Muscle of leg (tissue), 16 donors: ENCODE data around the gene KNG1. TPM values are rescaled to one million over a fixed set of nuclear protein-coding genes. Genes with fewer than 3 reads are reported as not detected.

Source experiments
- DNase-seq: peaks from one replicate; pipeline ENCODE4 v3.0.0; 2013
- H3K27ac ChIP-seq: one replicate; pipeline ENCODE4 v1.5.1; 2013; ENCODE audit warnings: mild to moderate bottlenecking, low read length, control low read depth
- H3K27me3 ChIP-seq: one replicate; pipeline ENCODE4 v1.6.1; 2013; ENCODE audit warnings: low read length; ENCODE audit not compliant: control insufficient read depth, insufficient read depth
- H3K36me3 ChIP-seq: one replicate; pipeline ENCODE4 v1.6.1; 2013; ENCODE audit warnings: low read length; ENCODE audit not compliant: control insufficient read depth, insufficient read depth
- H3K4me1 ChIP-seq: one replicate; pipeline ENCODE4 v1.6.1; 2013; ENCODE audit warnings: low read length; ENCODE audit not compliant: control insufficient read depth, insufficient read depth
- H3K4me3 ChIP-seq: one replicate; pipeline ENCODE4 v1.5.1; 2013; ENCODE audit warnings: low read length, control low read depth
- H3K9me3 ChIP-seq: replicated peaks from 2 replicates; pipeline ENCODE4 v1.6.1; 2013; ENCODE audit warnings: low read depth, low read length; ENCODE audit not compliant: control insufficient read depth
- WGBS: methylation state at CpG from one replicate; pipeline ENCODE4 v1.1.5; 2013; ENCODE audit warnings: missing lambda C conversion rate; ENCODE audit not compliant: insufficient coverage; 5-methylcytosine and 5-hydroxymethylcytosine counted together
- long read RNA-seq, 11 donors: transcript quantifications; one replicate each; lab custom pipeline, GENCODE V29; 2026
- polyA plus RNA-seq, 8 donors: library from polyadenylated mRNA; unstranded; fragments of 120-200 nt; gene quantifications; one replicate each; pipeline versions ENCODE4 v1.2.1 to v1.2.3, GENCODE V29; 2013; ENCODE audit warnings: inconsistent platforms in 1 of 8, low replicate concordance in 1 of 8; ENCODE audit not compliant: insufficient read length in 8 of 8, insufficient read depth in 1 of 8
- total RNA-seq: library from RNA; stranded (reverse); fragments of 120-200 nt; gene quantifications from one replicate; pipeline ENCODE4 v1.2.4, GENCODE V29; 2013

Gene KNG1
- 0.13 TPM for total RNA-seq
- polyA plus RNA-seq: 1 to 10 TPM in 1 of 8 donors, under 1 TPM in 3, not detected in 4; 0.05 to 1.5 (median 0.59) TPM
- long read RNA-seq, donor 1: 0 reads
- long read RNA-seq, donor 2: 0 reads
- long read RNA-seq, donor 3: 0 reads
- long read RNA-seq, donor 4: 0 reads
- long read RNA-seq, donor 5: 0 reads
- long read RNA-seq, donor 6: 0 reads
- long read RNA-seq, donor 7: 0 reads
- long read RNA-seq, donor 8: 0 reads
- long read RNA-seq, donor 9, partial matches to known transcripts: 0 of 1 reads
- long read RNA-seq, donor 9, other reads (novel, unspliced or antisense): 0 of 1 reads
- long read RNA-seq, donor 10: 0 reads
- long read RNA-seq, donor 11: 0 reads

- Histone ChIP-seq H3K27me3 (no peaks in the 10 kb centered on the region), H3K4me1 (no peaks in the 10 kb centered on the region), H3K36me3 (no peaks in the 10 kb centered on the region), H3K4me3 (no peak within 1 kb of the TSS), H3K9me3 (no peaks in the 10 kb centered on the region), H3K27ac (no peak within 1 kb of the TSS)
- 70% methylated on average over 2 of the region's 3 CpGs for WGBS
- DNase-seq: no peak
These were observed at the start of gene KNG1 for GRCh38 chr3:186717039-186717457. KNG1 (plus strand) TSS chr3:186717359; CDS start chr3:186717543, 184 bp downstream.

GRCh38 chr3:186668426-186668825 lies 48.7 kb upstream of the KNG1 start:
- Histone ChIP-seq H3K36me3 (no peaks in the 10 kb centered on the region), H3K4me3 (no peak overlapping the region), H3K9me3 (no peaks in the 10 kb centered on the region), H3K27me3 (peaks cover 3% of the 10 kb centered on the region), H3K27ac (no peak overlapping the region), H3K4me1 (no peaks in the 10 kb centered on the region)
- WGBS: 67% methylated on average over 1 of the region's 6 CpGs
- DNase-seq: no peak

- no peak overlapping the region for H3K27ac ChIP-seq
These were observed 47.6 kb upstream of the KNG1 start for GRCh38 chr3:186669378-186670084.

GRCh38 chr3:186670155-186670554 lies 47.0 kb upstream of the KNG1 start:
- H3K4me1 ChIP-seq: no peaks in the 10 kb centered on the region
- H3K9me3 ChIP-seq: no peaks in the 10 kb centered on the region
- no peaks in the 10 kb centered on the region for H3K27me3 ChIP-seq
- H3K27ac ChIP-seq: no peak overlapping the region
- no peak overlapping the region for H3K4me3 ChIP-seq
- DNase-seq: no peak
- no peaks in the 10 kb centered on the region for H3K36me3 ChIP-seq

More at GRCh38 chr3:186669378-186670084, 47.6 kb upstream of the KNG1 start:
- DNase-seq: no peak
- Histone ChIP-seq H3K4me1 (no peaks in the 10 kb centered on the region), H3K27me3 (peaks cover 2% of the 10 kb centered on the region), H3K9me3 (no peaks in the 10 kb centered on the region), H3K4me3 (no peak overlapping the region), H3K36me3 (no peaks in the 10 kb centered on the region)
- 60% methylated on average over 1 of the region's 2 CpGs for WGBS

GRCh38 chr3:186671051-186671450 lies 46.1 kb upstream of the KNG1 start:
- Histone ChIP-seq H3K27me3 (no peaks in the 10 kb centered on the region), H3K27ac (no peak overlapping the region), H3K4me1 (no peaks in the 10 kb centered on the region), H3K9me3 (no peaks in the 10 kb centered on the region), H3K36me3 (no peaks in the 10 kb centered on the region), H3K4me3 (no peak overlapping the region)
- WGBS: 100% methylated on average over 1 of the region's 3 CpGs
- no peak for DNase-seq

GRCh38 chr3:186678604-186679003 lies 38.6 kb upstream of the KNG1 start:
- no peak overlapping the region for H3K4me3 ChIP-seq
- no peak overlapping the region for H3K27ac ChIP-seq
- H3K27me3 ChIP-seq: no peaks in the 10 kb centered on the region
- H3K4me1 ChIP-seq: no peaks in the 10 kb centered on the region
- H3K36me3 ChIP-seq: no peaks in the 10 kb centered on the region
- no peaks in the 10 kb centered on the region for H3K9me3 ChIP-seq
- DNase-seq: no peak

GRCh38 chr3:186679151-186679550 lies 38.0 kb upstream of the KNG1 start:
- Histone ChIP-seq H3K27me3 (no peaks in the 10 kb centered on the region), H3K4me1 (no peaks in the 10 kb centered on the region), H3K36me3 (no peaks in the 10 kb centered on the region), H3K4me3 (no peak overlapping the region), H3K9me3 (no peaks in the 10 kb centered on the region), H3K27ac (no peak overlapping the region)
- DNase-seq: no peak
- no CpG with 5 or more reads among the region's 1 CpG for WGBS

GRCh38 chr3:186680869-186681268 lies 36.3 kb upstream of the KNG1 start:
- no peaks in the 10 kb centered on the region for H3K9me3 ChIP-seq
- 94% methylated on average over 1 of the region's 1 CpG for WGBS
- no peaks in the 10 kb centered on the region for H3K27me3 ChIP-seq
- H3K27ac ChIP-seq: no peak overlapping the region
- no peak overlapping the region for H3K4me3 ChIP-seq
- DNase-seq: no peak
- H3K36me3 ChIP-seq: no peaks in the 10 kb centered on the region
- no peaks in the 10 kb centered on the region for H3K4me1 ChIP-seq

- DNase-seq: no peak
- no peaks in the 10 kb centered on the region for H3K9me3 ChIP-seq
- WGBS: 100% methylated on average over 2 of the region's 3 CpGs
These were observed 34.3 kb upstream of the KNG1 start for GRCh38 chr3:186682812-186683211.

GRCh38 chr3:186683979-186684378 lies 33.2 kb upstream of the KNG1 start:
- Histone ChIP-seq H3K36me3 (no peaks in the 10 kb centered on the region), H3K9me3 (no peaks in the 10 kb centered on the region), H3K4me1 (no peaks in the 10 kb centered on the region), H3K27me3 (no peaks in the 10 kb centered on the region), H3K4me3 (no peak overlapping the region), H3K27ac (no peak overlapping the region)
- no peak for DNase-seq
- WGBS: 45% methylated on average over 3 of the region's 3 CpGs

More at GRCh38 chr3:186682812-186683211, 34.3 kb upstream of the KNG1 start:
- no peaks in the 10 kb centered on the region for H3K4me1 ChIP-seq
- no peak overlapping the region for H3K27ac ChIP-seq
- H3K27me3 ChIP-seq: no peaks in the 10 kb centered on the region
- no peak overlapping the region for H3K4me3 ChIP-seq
- H3K36me3 ChIP-seq: no peaks in the 10 kb centered on the region
